Right renal pelvis (tissue), 4 donors: ENCODE results near the gene UGT1A8. TPM values are rescaled to one million over a fixed set of nuclear protein-coding genes. Genes with fewer than 3 reads are reported as not detected.
A peak's percentile ranks its signal among the peaks of the same experiment; 100 is the strongest.
"Not testable (repeated sequence)": the region's sequence is repeated elsewhere in the genome, so short reads cannot be mapped to it uniquely, and the experiment has no call there.

ENCODE experiments used
- DNase-seq, 4 donors: peaks; one replicate each; pipeline ENCODE4 v3.0.0-alpha.2; 2013; ENCODE audit warnings: low read depth in 4 of 4, low spot score in 3 of 4, missing footprints in 1 of 4
- polyA plus RNA-seq, 4 donors: library from polyadenylated mRNA; unstranded; fragments of 120-200 nt; gene quantifications; one replicate each; pipeline ENCODE4 v1.2.1, GENCODE V29; 2013; ENCODE audit not compliant: insufficient read length in 4 of 4

UGT1A8 gene
- polyA plus RNA-seq, 4 donors = not detected

DNA sequence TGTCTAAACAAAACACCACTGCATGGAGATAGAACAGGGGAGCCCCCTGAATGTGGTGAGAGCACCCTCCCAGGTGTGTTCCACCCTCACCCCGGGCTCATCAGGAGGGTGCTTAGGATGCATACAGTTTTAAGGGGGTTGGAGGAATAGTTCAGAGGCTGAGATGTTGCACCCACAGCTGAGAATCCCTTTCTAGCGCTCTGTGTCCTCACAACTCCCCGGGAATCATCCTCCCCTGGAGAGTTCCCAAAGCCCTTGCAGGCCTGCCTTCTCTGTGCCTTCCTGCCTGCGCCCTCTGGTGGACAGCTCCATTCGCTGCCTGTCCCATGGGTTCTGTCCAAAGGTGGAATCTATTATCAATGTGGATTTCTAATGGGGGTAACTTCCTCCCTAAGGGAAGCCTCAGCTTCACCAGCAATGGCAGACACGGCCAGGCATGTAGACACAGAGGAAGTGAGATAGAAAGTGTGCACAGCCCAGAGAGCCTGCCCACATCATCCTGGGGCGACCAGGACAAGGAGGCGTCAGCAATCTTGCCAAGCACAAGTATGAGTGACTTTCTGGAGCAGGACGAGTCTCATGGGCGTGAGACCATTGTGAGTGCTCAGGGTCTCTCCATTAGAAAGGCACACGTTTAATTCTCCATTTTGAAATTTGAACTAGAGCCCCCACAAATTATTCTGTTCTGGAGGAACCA is 94.0 kb downstream of the UGT1A8 start:
- peak in 3 of 4 donors; percentile 56 to 61 (median 60) for DNase-seq

DNA sequence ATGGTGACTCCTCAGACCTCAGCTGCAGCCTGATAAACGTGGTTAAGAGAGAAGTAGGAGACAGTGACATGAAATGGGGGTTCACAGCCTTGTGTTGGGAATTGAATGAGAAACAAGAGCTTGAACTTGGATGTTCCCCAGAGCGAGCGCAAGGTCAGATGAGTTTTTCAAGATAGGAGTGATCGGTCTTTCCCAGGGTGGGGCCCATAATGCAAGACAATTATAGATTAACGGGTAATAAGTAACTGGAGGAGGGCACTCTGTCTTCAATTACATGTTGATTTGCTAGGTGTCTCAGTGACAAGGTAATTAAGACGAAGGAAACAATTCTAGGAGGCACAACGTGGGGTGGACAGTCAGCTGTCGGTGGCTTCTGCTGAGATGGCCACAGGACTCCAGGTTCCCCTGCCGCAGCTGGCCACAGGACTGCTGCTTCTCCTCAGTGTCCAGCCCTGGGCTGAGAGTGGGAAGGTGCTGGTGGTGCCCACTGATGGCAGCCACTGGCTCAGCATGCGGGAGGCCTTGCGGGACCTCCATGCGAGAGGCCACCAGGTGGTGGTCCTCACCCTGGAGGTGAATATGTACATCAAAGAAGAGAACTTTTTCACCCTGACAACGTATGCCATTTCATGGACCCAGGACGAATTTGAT is 95.3 kb downstream of the UGT1A8 start, which contains the start of gene UGT1A5:
Gene UGT1A5 (plus strand): TSS at position 297 of the 651 bp plus-strand sequence. CDS start 85 bp downstream, at position 382.
- DNase-seq = no peak

- DNase-seq = no peak
Observed at GRCh38 chr2:233713262-233713615, 95.8 kb downstream of the UGT1A8 start.

- no peak for DNase-seq
Observed at GRCh38 chr2:233714121-233714520, 96.7 kb downstream of the UGT1A8 start.

GRCh38 chr2:233718552-233718951 is 101.1 kb downstream of the UGT1A8 start, which contains the start of gene UGT1A4:
Gene UGT1A4, plus strand, starts transcription at chr2:233718736. Its CDS starts 85 bp downstream, at chr2:233718821.
- DNase-seq = no peak

- DNase-seq = no peak
Observed at GRCh38 chr2:233728723-233729301, 111.4 kb downstream of the UGT1A8 start, which contains the start of gene UGT1A3. Gene UGT1A3, plus strand, starts transcription at chr2:233729042. Its CDS starts 85 bp downstream, at chr2:233729127.

- DNase-seq = not testable (repeated sequence)
Observed at GRCh38 chr2:233736868-233737653, 119.6 kb downstream of the UGT1A8 start.

GRCh38 chr2:233740870-233741269 is 123.4 kb downstream of the UGT1A8 start:
- DNase-seq = no peak

GRCh38 chr2:233743464-233744259 is 126.2 kb downstream of the UGT1A8 start:
- no peak for DNase-seq

DNA sequence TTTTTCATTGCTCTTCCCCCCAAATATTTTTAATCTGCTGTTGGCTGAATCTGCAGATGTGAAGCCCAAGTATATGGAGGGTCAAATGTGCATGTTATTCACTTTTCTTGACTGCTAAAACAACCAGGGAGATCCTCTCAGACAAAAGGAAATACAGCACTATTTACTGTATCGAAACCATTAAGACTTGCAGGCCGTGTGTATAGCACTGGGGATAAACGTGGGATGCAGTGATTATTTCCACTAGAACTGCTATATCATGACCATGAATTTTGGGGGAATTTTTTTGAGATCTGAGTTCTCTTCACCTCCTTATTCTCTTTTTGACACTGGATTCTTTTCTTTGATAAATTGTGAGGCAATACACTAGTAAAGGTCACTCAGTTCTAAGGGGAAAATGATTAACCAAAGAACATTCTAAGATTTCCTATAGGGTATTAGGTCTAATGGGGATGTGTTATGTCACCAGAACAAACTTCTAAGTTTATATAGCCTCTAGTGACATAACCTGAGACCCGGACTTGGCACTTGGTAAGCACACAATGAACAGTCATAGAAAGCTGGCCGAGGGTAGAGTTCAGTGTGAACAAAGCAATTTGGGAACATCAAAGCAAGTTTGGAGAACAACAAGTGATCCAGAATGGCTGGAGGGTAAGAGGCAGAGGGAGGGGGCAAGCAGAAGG is 127.8 kb downstream of the UGT1A8 start:
- no peak for DNase-seq

DNA sequence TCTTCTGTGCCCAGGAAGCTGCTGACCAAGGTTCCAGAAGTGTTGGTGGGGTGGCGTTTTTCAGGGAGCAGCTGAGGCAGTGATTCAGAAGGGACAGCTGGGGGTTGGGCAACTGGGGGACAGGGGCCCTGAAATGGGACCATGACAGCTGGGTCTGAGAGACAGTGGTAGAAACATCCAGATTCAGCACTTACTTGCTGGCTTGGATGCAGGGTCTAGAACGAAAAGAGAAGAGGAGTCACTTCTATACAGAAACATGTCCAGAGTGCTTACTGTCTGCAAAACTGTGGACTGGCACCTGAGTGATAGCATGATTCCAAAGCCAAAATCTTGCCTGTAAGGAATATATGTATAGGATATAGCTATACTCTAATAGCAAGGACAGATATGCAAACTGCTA is 128.4 kb downstream of the UGT1A8 start:
- not testable (repeated sequence) for DNase-seq

DNA sequence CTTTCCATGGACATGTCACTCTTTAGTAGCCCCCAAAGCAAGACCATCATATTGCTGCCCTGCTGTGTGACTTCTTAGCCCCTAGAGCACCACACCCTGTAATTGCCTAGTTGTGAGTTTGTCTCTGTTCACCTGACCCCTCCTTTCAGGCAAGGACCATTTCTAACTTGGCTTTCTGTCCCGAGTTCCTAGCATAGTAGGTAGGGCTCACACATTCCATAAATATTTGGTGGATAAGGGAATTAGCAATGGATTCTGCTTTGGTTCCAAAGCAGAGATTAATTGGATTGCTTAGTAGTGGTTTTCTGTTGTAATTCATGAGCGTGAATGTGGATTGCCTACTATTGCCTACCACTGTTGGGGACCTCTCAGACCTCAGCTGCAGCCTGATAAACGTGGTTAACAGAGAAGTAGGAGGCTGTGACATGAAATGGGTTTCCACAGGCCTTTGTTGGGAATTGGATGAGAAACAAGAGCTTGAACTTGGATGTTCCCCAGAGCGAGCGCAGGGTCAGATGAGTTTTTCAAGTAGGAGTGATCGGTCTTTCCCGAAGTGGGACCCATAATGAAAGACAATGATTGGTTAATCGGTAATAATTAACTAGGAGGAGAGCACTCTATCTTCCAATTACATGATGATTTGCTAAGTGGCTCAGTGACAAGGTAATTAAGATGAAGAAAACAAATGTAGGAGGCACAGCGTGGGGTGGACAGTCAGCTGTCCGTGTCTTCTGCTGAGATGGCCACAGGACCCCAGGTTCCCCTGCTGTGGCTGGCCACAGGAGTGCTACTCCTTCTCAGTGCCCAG is 129.2 kb downstream of the UGT1A8 start:
- no peak for DNase-seq

GRCh38 chr2:233747283-233747544 is 129.8 kb downstream of the UGT1A8 start:
- no peak for DNase-seq

DNA sequence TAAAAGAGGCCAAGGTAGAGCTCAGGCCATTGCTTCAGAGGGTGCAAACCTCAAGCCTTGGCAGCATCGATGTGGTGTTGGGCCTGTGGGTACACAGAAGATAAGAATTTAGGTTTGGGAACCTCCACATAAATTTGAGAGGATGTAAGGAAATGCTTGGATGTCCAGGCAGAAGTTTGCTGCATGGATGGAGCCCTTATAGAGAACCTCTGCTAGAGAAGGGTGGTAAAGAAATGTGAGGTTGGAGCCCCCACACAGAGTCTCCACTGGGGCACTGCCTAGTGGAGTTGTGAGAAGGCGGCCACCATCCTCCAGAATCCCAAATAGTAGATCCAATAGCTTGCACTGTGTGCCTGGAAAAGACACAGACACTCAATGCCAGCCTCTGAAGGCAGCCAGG is 133.3 kb downstream of the UGT1A8 start:
- DNase-seq = not testable (repeated sequence)

DNA sequence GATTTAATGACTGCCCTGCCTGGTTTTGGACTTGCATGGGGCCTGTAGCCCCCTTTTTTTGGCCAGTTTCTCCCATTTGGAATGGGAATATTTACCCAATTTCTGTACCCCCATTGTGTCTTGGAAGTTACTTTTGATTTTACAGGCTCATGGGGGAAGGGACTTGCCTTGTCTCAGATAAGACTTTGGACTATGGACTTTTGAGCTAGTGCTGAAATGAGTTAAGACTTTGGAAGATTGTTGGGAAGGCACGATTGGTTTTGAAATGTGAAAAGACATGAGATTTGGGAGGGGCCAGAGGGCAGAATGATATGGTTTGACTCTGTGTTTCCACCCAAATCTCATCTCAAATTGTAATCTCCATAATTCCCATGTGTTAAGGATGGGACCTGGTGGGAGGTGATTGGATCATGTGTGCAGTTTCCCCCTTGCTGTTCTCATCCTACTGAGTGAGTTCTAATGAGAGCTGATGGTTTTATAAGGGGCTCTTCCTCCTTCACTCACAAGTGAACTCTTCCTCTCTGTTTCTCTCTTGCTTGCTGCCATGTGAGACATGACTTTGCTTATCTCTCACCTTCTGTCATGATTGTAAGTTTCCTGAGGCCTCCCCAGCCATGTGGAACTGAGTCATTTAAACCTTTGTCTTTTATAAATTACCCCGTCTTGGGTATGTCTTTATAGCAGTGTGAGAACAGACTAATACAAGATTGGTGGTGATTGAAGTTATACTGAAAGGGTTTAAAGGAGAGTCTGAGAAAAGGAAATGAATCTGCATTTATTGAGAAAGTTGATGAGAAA is 134.0 kb downstream of the UGT1A8 start:
- DNase-seq = not testable (repeated sequence)

DNA sequence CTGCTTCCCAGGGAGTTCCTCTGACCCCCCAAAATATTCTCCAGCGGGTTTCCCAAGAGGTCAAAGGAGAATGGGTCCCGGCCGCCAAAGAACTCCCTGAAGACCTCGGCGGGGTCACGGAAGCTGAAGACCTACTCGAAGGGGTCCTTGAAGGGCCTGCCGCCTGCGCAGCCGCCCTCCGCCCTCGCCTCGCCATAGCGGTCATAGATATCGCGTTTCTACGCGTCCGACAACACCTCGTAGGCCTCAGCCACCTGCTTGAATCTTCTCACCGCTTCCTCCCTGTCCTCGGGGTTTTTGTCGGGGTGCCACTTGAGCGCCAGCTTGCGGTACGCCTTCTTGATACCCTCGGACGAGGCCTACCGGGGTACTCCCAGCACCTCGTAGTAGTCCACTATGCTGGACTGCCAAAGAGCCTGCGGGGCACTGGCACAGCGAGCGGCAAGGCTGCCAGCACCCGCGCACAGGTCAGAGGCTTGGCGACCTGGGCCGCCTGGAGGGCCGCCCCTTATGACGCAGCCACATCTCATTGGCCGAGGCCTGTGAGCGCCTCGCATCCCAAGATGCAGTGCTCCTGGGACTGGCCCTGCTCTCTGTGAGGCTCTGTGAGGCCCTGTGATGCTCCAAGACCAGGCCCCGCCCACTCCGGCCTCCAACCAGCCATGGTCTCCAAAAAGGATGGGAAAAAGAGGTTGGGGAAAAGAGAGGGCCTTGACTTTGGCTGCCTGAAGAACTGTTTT is 137.6 kb downstream of the UGT1A8 start:
- DNase-seq = no peak

DNA sequence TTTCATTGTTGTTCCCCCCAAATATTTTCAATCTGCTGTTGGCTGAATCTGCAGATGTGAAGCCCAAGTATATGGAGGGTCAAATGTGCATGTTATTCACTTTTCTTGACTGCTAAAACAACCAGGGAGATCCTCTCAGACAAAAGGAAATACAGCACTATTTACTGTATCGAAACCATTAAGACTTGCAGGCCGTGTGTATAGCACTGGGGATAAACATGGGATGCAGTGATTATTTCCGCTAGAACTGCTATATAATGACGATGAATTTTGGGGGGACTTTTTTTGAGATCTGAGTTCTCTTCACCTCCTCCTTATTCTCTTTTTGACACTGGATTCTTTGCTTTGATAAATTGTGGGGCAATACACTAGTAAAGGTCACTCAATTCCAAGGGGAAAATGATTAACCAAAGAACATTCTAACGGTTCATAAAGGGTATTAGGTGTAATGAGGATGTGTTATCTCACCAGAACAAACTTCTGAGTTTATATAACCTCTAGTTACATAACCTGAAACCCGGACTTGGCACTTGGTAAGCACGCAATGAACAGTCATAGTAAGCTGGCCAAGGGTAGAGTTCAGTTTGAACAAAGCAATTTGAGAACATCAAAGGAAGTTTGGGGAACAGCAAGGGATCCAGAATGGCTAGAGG is 139.1 kb downstream of the UGT1A8 start:
- DNase-seq = no peak
